NCI-H2227 (cell line): ENCODE measurements around the gene ABCB8.
A peak's percentile ranks its signal among the peaks of the same experiment; 100 is the strongest.
"Not testable (repeated sequence)": the region's sequence is repeated elsewhere in the genome, so short reads cannot be mapped to it uniquely, and the experiment has no call there.

Experiments used
- DNase-seq: peaks from one replicate; lab custom pipeline; 2025; ENCODE audit not compliant: unreplicated experiment; lab: John Stamatoyannopoulos, UW

Gene ABCB8

DNA sequence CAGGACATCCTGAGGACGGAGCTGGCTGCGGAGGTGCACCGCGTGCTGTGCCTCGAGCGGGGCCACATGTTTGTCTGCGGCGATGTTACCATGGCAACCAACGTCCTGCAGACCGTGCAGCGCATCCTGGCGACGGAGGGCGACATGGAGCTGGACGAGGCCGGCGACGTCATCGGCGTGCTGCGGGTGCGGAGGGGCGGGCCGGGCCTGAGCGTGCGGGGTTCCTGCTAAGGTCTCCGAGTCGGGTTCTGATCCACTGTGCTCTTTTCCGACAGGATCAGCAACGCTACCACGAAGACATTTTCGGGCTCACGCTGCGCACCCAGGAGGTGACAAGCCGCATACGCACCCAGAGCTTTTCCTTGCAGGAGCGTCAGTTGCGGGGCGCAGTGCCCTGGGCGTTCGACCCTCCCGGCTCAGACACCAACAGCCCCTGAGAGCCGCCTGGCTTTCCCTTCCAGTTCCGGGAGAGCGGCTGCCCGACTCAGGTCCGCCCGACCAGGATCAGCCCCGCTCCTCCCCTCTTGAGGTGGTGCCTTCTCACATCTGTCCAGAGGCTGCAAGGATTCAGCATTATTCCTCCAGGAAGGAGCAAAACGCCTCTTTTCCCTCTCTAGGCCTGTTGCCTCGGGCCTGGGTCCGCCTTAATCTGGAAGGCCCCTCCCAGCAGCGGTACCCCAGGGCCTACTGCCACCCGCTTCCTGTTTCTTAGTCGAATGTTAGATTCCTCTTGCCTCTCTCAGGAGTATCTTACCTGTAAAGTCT lies 14.3 kb upstream of the ABCB8 start:
- no peak for DNase-seq

DNA sequence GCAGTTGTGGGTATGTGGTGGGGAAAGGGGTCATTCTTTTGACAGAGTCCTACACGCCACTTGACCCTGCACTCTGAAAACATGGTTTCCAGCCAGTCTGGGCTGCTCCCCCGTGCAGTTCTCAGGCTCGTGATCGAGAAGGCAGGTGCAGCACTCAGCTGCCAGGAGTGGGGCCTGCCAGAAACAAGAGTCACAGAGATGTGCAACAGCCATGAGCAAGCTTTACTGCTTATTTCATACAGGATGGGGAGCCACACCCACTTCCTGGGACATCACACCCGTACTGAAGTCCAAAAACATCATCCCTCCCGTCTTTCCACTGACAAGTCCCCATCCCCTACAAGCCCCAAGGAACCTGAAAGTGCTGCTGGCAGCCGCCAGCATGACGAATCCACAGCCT lies 13.3 kb upstream of the ABCB8 start:
- no peak for DNase-seq

DNA sequence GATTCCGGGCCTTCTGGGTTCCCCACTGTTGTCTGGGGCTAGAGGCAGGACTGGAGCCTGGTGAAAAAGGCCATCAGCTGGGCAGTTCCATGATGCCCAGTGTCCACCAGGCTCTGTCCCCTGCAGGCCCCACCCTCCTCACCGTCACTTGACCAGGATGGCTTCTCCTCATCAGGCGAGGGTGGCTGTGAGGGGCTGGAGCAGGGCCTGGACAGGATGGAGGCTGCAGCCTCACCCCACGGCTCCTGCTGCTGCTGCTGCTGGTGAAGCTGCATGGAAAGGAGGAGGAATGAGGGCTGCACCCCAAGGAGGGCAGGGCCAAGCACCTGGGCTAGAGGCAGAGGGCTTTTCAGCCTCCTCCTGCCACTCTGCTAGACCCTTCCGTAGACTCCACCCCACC lies 12.3 kb upstream of the ABCB8 start:
- DNase-seq, result no peak

DNA sequence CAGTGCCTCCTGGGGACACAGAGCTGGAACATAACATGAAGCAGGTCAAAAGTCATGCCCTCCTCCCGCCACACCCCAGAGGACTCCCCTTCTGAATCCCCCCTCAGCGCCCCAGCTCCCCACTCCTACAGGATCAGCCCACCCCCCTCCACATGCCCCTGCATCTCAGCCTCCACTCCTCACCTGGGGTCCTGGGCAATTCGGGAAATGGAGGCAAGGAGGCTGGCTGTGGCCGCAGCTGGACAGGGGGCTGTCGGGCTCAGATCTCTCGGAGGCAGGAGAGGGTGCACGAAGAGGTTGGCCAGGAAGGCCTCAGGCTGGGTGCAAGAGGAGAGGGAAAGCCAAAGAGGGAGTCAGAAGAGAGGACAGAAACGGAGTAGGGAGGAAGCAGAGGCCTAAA lies 11.7 kb upstream of the ABCB8 start:
- DNase-seq, result no peak

DNA sequence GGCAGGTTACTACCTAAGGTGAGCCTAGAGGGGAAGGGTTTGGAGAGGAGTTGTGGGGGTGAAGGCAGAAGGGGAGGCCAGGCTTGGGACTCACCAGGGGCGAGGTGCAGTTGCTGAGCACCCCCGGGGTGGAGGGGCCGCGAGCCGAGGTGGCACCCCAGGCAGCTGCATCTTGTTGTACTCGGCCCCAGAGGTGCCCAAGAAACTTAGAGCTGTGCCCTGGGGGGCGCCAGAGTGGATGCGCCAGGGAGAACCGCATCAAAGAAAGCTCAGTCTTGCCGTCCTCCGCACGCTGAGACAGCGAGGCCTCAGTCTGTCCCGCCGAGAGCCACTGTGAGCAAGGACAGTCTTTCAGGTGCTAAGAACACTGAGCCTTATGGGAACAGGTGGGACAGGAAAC lies 11.3 kb upstream of the ABCB8 start:
- DNase-seq, result no peak

DNA sequence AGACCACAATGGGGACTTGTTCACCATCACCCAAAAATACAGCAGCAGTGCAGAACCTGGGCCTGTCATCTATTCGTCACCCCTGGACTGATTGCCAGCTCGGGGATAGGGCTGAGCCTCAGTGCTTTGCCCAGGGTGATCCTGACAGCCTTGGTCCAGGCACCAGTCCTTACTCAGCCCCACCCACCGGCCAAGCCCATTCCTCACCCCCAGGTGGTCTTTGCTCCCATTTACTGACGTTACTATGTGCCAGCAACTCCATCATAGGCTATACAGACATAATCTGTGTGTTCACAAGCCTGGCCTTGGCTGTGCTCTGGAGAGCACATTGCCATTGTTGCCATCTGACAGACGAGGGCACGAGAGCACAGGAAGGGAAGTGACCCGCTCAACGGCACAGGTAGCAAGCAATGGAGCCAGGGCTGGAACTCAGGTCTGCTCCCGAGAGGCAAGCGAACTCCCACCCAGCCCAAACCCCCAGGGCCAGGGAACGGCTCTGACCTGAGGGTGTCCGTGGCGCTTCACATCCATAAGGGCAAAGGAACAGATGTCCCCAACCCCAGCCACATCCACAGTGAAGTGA lies 10.8 kb upstream of the ABCB8 start:
- DNase-seq, result no peak

DNA sequence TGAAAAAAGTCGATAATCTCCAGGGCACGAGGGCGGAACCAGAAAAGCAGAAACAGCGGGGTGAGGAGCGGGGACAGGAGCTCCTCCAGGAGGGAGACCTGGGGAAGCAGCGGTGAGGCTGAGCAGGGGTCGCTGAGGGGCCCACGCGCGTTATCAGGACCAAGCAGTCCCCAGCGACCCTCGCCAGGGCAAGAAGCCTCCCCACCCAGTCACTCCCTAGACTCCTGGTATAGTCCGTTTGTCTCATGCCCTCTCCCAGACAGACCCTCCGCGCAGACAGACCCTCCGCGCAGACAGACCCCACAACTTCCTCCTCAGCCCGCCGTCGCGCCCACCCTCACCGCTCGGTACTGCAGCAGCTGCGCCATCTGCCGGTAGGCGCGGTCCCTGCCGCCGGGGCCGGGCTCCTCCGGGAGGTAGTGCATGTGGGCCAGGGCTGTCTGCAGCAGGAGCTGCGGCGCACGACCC lies 10.3 kb upstream of the ABCB8 start:
- DNase-seq, result no peak

GRCh38 chr7:151018421-151019129 lies 9.7 kb upstream of the ABCB8 start:
- no peak for DNase-seq

DNA sequence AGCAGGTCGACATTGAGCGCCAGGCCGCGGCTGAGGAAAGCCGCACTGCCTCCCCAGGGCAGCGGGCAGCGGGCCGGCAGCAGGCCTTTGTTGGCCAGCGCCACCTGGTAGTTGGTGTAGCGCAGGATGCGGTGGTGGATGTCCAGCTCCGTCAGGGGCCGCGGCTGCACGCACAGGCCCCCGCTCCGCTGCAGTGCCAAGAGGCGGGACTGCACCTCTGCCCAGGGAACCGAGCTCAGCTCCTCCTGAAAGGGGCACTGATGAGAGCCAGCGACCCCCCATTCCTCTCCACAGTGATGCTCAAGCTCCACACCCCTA lies 9.2 kb upstream of the ABCB8 start:
- no peak for DNase-seq

DNA sequence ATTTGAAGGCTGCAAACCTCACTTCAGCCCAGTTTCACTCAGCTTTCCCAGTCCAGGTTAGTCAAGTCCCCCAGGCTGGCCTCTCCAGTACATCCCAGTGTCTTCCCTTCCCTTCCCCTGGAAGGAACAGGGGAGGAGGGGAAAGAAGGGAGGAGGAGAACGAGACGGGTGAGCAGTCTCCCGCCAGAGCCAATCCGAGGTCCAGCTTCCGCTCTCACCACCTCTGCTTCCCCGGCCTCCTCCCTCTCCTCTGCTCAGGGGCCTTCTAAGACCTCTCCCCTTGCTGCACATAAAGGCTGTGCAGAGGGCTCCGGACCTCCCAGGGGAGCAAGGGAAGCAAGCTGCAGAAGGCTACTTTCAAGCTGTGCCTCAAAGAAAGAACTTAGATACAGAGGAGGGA lies 8.0 kb upstream of the ABCB8 start:
- DNase-seq, result peak; percentile 38

DNA sequence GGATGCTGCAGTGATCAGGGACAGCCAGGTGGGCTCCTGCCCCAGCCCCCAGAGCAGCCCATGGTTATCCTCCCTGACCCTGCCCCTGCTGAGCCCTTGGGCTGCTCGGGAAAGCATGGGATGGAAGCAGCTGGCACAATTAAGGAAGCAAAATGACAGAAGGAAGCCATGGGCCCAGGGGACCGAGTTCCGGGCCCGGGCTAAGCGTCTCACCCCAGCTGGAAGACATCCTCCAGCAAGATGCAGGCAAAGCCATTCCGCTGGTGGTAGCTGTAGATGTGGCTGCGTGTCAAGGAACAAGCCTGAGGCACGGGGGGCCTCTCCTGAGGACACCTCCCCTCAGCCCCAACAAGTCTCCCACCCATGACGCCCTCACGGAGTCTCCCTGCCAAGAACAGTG lies 5.0 kb upstream of the ABCB8 start:
- DNase-seq, result no peak

GRCh38 chr7:151024435-151025056 lies 3.7 kb upstream of the ABCB8 start, which contains the start of gene ATG9B:
TSS of gene ATG9B (minus strand) at chr7:151024494. CDS start at chr7:151024423, 71 bp downstream.
- no peak for DNase-seq

- DNase-seq, result no peak
Observed at GRCh38 chr7:151025924-151026671, 2.2 kb upstream of the ABCB8 start.

GRCh38 chr7:151026771-151027727 lies 1.2 kb upstream of the ABCB8 start:
- peak; percentile 34 for DNase-seq

GRCh38 chr7:151027728-151028130 lies 521 bp upstream of the ABCB8 start:
- DNase-seq, result not testable (repeated sequence)

DNA sequence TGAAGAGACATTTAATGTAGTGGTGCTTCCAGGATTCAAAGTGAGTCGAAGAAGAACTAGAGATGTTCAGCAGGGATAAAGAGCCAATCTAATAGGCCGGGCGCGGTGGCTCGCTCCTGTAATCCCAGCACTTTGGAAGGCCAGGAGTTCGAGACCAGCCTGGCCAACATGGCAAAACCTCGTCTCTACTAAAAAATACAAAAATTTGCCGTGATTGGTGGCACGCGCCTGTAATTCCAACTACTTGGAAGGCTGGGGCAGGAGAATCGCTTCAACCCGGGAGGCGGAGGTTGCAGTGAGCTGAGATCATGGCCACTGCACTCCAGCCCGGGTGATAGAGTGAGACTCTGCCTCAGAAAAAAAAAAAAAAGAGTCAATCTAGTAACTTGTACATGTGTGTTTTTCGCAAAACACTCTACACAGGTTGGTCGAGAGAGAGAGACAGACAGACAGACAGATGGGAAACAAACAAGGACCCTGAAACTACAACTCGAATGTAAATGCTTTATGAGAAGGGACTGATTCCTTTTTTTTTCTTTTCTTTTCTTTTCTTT lies 775 bp downstream of the ABCB8 start:
- no peak for DNase-seq

DNA sequence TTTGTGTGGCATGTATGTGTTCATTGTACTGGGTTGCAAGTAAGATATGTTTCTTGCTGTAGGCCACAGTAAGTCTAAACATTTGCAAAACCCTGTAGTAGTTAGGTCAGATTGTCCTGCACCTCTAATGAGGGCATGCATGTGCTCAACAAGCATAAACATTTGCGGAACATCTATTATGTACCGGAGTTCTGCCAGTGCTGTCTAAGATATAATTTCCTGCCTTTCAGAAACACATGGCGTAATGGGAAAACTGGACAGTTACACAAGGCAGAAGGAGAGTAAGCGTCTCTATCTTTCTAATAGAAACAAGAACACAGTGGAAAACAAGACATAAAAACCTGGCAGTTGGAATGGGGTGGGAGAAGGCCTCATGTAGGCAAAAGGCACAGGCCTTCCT lies 2.8 kb downstream of the ABCB8 start:
- no peak for DNase-seq

DNA sequence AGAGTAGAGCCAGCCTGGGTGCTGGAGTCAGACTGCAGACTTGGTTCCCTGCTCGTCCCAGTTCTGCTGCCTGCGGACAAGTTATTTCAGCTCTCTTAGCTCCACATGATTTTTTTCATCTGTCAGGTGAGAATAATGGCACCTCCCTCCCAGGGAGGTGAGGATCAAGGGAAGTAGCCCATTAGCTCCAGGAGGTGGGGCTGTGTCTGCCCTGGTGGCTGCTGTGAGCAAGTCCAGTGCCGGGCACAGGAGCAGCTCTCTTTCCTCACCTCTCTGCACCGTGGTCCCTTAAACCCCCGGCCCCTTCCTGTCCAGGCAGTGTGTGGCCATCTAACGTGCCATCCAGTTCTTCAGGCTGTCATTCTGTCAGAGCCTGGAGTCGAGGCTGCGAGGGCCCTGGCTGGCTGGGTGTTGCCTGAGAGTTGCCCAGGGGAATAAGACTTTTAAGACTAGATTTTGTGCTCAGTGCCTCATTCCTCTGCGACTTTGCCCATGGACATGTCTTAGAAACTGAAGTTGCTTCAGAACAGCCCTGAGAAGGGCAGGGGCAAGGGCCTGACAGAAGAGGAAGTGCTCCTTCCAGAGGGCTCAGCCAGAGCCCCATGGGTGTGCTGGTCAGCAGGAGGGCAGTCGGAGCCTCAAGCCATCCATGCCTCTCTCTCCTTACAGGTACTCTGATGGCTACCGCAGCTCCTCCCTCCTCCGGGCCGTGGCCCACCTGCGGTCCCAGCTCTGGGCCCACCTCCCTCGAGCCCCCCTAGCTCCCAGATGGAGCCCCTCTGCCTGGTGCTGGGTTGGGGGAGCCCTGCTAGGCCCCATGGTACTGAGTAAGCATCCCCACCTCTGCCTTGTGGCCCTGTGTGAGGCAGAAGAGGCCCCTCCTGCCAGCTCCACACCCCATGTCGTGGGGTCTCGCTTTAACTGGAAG lies 5.0 kb downstream of the ABCB8 start:
- DNase-seq, result no peak

DNA sequence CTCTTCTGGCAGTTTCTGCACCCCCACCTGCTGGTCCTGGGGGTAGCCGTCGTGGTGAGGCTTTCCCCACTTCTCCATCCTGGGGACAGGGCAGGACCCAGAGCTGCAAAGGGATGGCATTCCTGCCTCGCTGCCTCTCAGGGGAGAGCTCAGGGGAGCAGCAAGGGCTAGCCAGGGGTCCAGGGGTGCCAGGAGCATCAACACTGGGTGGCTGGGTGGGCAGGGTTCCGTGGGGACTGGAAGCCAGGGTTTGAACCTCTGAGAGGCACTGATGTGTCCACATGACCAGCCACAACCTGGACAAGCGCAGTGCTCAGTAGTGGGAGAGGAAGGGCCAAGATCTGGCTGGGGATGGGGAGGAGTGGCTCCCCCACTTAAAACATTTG lies 5.6 kb downstream of the ABCB8 start:
- no peak for DNase-seq
